D721Med (cell line): ENCODE data around the gene OOSP4A.

Experiments
- DNase-seq: peaks from one replicate; pipeline ENCODE4 v3.0.0; 2011; ENCODE audit warnings: low spot score; ENCODE audit not compliant: insufficient read length
- FAIRE-seq: peaks from 2 replicates; lab custom pipeline; 2011; peaks lifted over from hg19 to GRCh38; lab: Jason Lieb, UNC
- TF ChIP-seq, protein P1 (sequence below): IDR thresholded peaks from 2 replicates; pipeline ENCODE4 v1.5.1; 2012; ENCODE audit warnings: mild to moderate bottlenecking, control low read depth; ENCODE audit not compliant: insufficient read depth; ENCODE audit errors: missing control alignments

OOSP4A gene

DNA sequence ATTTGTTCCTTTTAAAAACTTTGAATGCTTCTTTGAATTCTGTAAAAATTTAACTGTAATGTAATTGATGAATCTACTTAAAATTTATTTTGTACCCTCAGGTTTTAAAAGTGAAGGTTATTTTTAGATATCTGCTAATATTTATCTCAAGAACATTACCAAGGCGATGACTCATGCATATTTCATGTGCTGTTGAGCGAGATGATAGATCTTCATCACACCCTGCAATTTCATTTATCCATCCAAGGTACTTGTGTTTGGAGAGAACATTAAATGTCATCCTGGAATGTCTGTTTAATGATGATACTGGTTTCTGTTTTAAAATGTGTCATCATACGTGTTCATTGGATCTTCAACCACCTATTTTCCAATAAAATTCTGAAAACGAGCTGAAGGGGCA lies 6.7 kb upstream of the OOSP4A start:
- FAIRE-seq: no peak

DNA sequence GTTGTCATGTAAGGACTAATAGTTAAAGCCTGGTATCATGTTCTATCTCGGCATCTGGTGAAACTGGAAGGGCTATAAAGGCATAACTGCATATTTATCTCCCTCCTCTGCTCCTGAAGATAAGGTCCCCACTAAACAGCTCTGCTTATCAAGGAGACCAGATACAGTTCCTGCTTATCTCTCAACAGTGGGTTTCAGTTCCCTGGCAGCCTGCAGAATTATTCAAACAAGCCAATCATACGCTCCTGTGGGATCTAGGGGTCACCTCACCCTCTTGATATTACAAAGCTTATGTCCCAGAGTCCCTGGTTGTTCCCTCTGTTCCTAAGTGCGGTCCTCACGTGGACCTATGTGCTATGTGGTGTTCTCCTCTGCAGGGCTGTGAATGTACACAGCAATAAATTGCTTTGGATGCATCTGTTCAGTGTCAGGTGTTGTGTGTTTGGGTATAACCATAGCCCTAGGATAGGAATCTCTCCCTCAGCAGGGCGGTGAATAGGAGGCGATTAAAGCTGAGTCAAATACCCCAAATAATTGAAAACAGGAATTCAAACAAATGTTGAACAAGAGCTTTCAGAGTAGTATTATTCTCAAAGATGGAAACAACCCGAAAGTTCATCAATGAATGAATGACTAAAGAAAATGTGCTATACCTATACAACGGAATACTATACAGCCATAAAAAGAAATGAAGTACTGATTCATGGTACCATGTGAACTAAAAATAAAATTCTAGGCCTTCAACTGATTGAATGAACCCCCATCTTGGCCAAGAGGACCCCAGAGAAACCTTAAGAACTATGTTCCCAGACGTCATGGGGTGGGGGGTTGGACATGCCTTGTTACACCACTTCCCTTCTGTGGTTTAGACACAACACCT lies 3.1 kb upstream of the OOSP4A start:
- FAIRE-seq (no peak), DNase-seq (no peak)
- TF ChIP-seq, protein P1, sequence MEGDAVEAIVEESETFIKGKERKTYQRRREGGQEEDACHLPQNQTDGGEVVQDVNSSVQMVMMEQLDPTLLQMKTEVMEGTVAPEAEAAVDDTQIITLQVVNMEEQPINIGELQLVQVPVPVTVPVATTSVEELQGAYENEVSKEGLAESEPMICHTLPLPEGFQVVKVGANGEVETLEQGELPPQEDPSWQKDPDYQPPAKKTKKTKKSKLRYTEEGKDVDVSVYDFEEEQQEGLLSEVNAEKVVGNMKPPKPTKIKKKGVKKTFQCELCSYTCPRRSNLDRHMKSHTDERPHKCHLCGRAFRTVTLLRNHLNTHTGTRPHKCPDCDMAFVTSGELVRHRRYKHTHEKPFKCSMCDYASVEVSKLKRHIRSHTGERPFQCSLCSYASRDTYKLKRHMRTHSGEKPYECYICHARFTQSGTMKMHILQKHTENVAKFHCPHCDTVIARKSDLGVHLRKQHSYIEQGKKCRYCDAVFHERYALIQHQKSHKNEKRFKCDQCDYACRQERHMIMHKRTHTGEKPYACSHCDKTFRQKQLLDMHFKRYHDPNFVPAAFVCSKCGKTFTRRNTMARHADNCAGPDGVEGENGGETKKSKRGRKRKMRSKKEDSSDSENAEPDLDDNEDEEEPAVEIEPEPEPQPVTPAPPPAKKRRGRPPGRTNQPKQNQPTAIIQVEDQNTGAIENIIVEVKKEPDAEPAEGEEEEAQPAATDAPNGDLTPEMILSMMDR: no peak

More for the DNA sequence above, 6.7 kb upstream of the OOSP4A start:
- TF ChIP-seq, protein P1: no peak
- DNase-seq: no peak

DNA sequence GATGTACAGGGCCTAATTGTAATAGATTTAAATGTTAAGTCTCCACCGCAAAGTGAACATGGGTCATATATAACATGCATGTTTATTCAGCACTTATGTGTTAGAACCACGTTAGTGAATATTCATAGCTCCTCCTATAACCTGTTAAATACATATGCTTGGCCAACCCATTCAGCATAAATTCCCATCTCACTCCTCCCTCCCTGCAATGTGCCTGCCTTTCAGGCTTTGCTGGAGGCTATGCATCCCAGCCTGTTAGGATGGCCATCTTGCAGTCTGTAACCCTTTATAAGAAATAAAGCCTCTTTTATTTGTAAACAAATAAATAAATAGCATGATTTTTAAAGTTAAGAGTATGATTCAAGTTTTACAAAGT lies 1.7 kb upstream of the OOSP4A start:
- FAIRE-seq (no peak), DNase-seq (no peak)
- TF ChIP-seq, protein P1: no peak

DNA sequence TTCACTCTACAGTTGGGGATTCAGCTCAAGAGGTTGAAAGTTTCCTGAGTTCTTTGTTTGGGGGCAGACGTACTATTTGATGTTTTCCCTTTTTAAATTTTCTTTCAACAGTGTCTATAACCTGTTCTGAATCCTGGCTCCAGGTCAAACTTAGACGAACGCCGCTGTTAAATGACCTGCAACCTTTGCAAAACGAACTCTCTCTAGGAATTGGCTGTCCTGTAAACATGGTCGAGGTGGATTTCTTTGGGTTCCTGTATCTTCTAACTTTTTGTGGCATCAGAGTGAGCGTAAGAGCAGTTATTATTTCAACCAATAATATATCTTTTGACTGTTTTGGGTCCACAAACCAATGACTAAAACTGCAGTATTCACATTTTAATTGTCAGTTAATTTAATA lies 1.6 kb downstream of the OOSP4A start:
- TF ChIP-seq, protein P1: no peak
- DNase-seq (no peak), FAIRE-seq (no peak)

DNA sequence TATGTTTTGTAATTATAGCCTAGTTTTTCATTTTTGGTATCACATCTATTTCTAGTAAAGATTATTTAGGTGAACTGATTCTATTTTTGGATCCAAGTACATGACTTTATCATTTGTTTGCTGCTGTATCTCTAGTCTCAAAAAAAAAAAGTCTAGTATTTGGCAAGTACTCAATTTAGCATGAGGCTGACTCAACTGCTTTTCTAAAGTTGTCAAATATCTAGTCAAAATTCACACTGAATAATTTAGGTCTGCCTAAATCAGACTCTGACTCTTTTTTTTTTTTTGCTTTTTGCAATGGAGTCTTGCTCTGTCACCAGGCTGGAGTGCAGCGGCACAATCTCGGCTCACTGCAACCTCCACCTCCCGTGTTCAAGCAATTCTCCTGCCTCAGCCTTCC lies 2.4 kb downstream of the OOSP4A start:
- FAIRE-seq (no peak), DNase-seq (no peak)
- TF ChIP-seq, protein P1: no peak

DNA sequence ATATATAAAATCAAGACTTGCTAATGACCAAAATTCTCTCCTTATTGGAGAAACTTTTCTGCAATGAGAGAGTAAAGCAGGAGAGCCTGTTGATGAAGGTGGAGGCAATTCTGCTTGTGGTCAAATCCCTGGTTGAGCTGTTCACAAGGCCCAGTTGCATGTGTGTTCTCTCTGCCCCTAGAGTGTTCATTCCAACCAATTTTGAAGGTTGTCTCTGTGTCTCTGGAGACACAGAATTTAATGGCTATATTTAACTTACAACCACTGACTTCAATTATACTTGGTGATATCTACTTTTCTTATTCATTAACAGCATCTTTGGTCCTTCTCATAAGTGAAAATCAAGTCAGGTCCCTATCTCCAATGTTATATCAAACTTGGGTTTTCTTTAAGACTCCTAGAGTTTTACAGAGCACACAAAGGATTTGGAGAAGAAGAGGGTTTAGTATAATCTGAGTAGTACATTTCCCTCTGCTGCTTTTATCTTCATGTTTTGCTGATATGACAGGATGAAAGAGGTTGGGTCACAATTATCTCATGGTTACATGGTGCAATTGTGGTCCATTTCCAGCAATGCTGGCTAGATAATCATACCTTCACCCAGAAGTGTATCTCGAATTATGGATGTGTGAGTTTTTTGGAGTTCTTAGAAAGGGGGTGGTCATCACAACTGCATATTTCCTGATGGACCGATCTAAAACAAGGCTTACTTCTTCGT lies 4.0 kb downstream of the OOSP4A start:
- DNase-seq: no peak
- no peak for FAIRE-seq
- TF ChIP-seq, protein P1: no peak
